Esophagus squamous epithelium (tissue), 5 donors: ENCODE data around the gene PGLYRP4. TPM values are rescaled to one million over a fixed set of nuclear protein-coding genes. Genes with fewer than 3 reads are reported as not detected.

Experiments used
- DNase-seq: peaks from one replicate; lab custom pipeline; 2025; lab: John Stamatoyannopoulos, UW
- H3K27ac ChIP-seq, 4 donors: fragments of 200-600 bp; sonication (generic); one replicate each; pipeline ENCODE4 v1.5.1; 2016 to 2019; ENCODE audit warnings: mild to moderate bottlenecking in 1 of 4
- H3K27me3 ChIP-seq, 4 donors: fragments of 200-600 bp; sonication (generic); 1 replicate in 3 of 4; 2 replicates in 1 of 4; pipeline versions ENCODE4 v1.5.1 to v1.6.0; 2017 to 2021; ENCODE audit warnings: antibody characterized with exemption in 1 of 4
- H3K36me3 ChIP-seq, 3 donors: fragments of 200-600 bp; sonication (generic); one replicate each; pipeline ENCODE4 v1.5.1; 2016 to 2019
- H3K4me1 ChIP-seq, 3 donors: fragments of 200-600 bp; sonication (generic); one replicate each; pipeline ENCODE4 v1.5.1; 2017 to 2019
- H3K4me3 ChIP-seq, 4 donors: fragments of 200-600 bp; sonication (generic); 1 replicate in 3 of 4; 2 replicates in 1 of 4; pipeline ENCODE4 v1.5.1; 2016 to 2019; ENCODE audit warnings: mild to moderate bottlenecking in 2 of 4, moderate library complexity in 1 of 4
- H3K9me3 ChIP-seq, 3 donors: fragments of 200-600 bp; sonication (generic); one replicate each; pipeline ENCODE4 v1.5.1; 2016 to 2019
- CTCF ChIP-seq, 6 experiments: fragments of 450-650 bp in 4 of 6; fragments of 200-600 bp in 2 of 6; sonication (generic) in 2 of 6; IDR thresholded peaks; one replicate each; pipeline ENCODE4 v1.5.1; 2016 to 2019; ENCODE audit warnings: antibody characterized with exemption in 6 of 6, mild to moderate bottlenecking in 4 of 6, moderate library complexity in 4 of 6
- POLR2A ChIP-seq, 4 donors: fragments of 450-650 bp; IDR thresholded peaks; one replicate each; pipeline ENCODE4 v1.6.1; 2017; ENCODE audit warnings: antibody characterized with exemption in 4 of 4, mild to moderate bottlenecking in 4 of 4, moderate library complexity in 3 of 4
- WGBS, 2 donors: methylation state at CpG; one replicate each; pipeline ENCODE4 v1.1.5; 2018; 5-methylcytosine and 5-hydroxymethylcytosine counted together
- intact Hi-C: fragments of 100-400 bp; cut with DNase I; formaldehyde crosslinking; loops from one replicate; pipeline ENCODE4 v1.15.0; 2022
- total RNA-seq, 4 donors: library from RNA; depleted of rRNA; stranded (reverse); fragments of >200 nt; gene quantifications; one replicate each; pipeline ENCODE4 v1.1.0, GENCODE V29; 2016
- donor health status: DM: yes; HTN: yes; CAD: no.

PGLYRP4 gene
- total RNA-seq, 4 donors from 2014 or later, result 4.2 to 15.1 (median 6.9) TPM

DNA sequence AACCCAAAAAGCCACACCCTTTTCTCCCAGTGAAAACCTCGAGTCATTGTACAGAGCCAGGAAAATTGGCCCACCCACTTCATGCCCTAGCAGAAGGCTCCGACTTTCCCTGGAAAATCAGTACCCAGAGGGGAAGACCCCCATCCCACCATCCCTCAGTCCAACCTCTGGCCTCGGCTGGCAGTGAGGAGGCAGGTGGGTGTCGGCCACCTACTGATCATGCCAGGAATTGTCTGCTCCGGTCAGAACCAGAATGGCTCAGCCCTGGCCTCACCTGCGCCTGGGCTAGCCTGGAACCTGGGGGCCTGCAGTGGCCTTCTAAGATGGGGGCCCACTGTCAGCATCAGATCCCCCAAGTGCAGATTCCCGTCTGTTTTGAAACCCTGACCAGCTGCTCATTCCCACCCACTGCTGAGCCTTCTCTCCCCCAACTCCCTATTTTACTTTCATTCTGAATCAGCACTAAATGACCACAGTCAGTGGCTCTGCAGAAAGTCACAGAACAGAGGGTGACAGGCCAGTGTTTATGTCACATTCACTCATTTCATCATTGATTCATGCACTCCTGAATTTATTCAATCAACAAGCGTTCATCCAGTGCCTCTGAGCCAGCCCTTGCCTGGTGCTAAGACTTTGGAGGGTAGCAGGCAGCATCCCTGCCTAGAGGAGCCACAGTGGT lies 6.0 kb upstream of the PGLYRP4 start:
- 28 to 64% methylated on average over 4 to 8 of the region's 8 CpGs for WGBS, 2 donors
- no peak overlapping the region for H3K4me3 ChIP-seq
- intact Hi-C loops, result loop anchor here (5.0 kb wide), 1 partner anchor 138 kb away; no protein-coding TSS in a partner anchor
- DNase-seq, result no peak
- no peaks in the 10 kb centered on the region for H3K36me3 ChIP-seq
- TF ChIP-seq POLR2A (IDR thresholded peaks at IDR 0.05) (no peak), CTCF (IDR thresholded peaks at IDR 0.05) (no peak)
- H3K27ac ChIP-seq, result peak overlapping the region; percentile 22 to 94 (median 58)
- peaks cover 13 to 51% (median 23%) of the 10 kb centered on the region in 3 donors for H3K4me1 ChIP-seq
- H3K27me3 ChIP-seq, result peaks cover 0 to 32% (median 0%) of the 10 kb centered on the region in 4 donors
- H3K9me3 ChIP-seq, result no peaks in the 10 kb centered on the region

DNA sequence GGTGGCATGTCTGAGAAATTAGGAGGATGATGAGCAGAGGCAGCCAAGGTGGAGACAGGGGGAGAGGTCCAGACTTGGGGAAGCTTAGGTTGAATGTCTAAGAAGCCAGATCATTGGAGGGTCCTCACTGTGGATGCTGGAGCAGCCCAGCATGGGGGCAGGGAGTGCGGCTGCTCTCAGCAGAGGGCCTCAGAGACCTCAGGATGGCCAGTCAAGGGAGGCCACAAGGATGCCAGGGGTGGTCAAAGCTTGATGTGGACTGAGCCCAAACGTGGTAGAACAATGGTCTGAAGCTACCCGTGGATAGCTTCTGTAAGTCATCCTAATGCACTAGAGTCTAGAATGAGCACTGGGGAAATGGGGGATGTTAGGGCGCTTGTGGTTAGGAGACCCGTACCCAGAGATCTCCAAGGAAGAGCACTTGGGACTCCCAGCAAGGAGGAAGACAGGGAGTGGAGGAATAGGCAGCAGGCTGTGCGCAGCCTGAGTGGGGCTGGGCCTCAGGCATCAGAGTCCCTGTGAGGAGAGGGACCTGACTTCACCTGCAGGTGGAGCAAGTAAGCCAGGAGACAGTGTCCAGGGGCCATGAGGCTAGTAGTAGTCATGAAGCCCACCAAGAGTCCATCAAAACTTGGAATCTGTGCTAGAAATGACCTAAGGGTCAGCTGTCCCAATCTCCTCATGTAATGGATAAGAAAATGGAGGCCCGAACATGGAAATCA lies 4.7 kb upstream of the PGLYRP4 start:
- H3K9me3 ChIP-seq, result no peaks in the 10 kb centered on the region
- TF ChIP-seq CTCF (IDR thresholded peaks at IDR 0.05), result peak in 2 of 6 experiments; percentile 17 to 48
- no peak for TF ChIP-seq POLR2A (IDR thresholded peaks at IDR 0.05)
- H3K36me3 ChIP-seq, result no peaks in the 10 kb centered on the region
- H3K4me3 ChIP-seq, result no peak overlapping the region
- DNase-seq, result no peak
- H3K27me3 ChIP-seq, result peaks cover 0 to 45% (median 0%) of the 10 kb centered on the region in 4 donors
- peaks cover 18 to 52% (median 23%) of the 10 kb centered on the region in 3 donors for H3K4me1 ChIP-seq
- 67 to 73% methylated on average over 7 of the region's 7 CpGs for WGBS, 2 donors
- no peak overlapping the region for H3K27ac ChIP-seq
- intact Hi-C loops, result no loop called here

DNA sequence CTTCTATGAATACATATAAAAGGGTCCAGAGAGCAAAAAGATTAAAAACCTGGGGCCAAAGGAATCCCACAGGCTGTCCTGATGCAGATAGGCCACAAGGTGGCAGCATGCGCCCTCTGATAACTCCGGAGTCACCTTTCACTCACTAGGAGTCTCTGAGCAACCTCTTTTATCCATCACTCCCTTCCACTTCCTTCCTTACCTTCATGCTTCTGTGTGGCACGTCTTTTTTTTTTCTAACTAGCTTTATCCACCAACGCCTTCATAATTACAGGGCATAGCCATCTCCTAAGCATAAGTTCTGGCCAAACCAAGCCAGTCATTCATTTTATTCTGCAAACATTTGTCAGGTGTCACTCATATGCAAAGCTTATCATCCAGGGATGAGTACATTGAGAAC lies 3.9 kb upstream of the PGLYRP4 start:
- Histone ChIP-seq H3K4me1 (peaks cover 21 to 52% (median 22%) of the 10 kb centered on the region in 3 donors), H3K27me3 (peaks cover 0 to 54% (median 0%) of the 10 kb centered on the region in 4 donors), H3K4me3 (no peak overlapping the region), H3K27ac (no peak overlapping the region), H3K36me3 (no peaks in the 10 kb centered on the region), H3K9me3 (no peaks in the 10 kb centered on the region)
- intact Hi-C loops, result no loop called here
- 0% methylated on average over 4 of the region's 4 CpGs for WGBS, 2 donors
- DNase-seq, result no peak
- peak; percentile 81 to 93 (median 89) for TF ChIP-seq CTCF (IDR thresholded peaks at IDR 0.05)
- TF ChIP-seq POLR2A (IDR thresholded peaks at IDR 0.05), result no peak

DNA sequence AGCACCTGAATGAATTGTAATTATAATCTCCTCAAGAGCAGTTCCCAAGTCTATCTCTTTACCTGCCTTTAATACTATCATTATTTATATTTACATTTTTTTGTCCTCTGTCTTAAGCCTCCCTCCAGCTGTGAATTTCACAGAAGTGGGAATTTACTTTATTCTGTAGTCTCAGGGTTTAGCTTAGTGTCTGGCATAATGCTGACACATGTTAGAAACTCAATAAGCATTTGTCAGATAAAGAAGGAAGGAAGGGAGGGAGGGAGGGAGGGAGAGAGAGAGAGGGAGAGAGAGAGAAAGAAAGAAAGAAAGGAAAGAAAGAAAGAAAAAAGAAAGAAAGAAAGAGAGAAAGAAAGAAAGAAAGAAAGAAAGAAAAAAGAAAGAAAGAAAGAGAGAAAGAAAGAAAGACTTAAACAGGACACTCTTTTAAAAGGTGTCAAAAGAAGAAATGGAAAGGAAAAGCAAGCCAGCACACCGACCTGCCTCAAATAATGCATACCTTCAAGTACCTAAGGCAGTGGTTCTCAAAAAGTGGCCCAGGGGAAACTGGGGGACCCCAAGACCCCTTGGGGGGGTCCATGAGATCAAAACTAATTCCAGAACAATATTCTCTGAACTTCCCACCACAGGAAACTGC lies 1.8 kb upstream of the PGLYRP4 start:
- Histone ChIP-seq H3K36me3 (no peaks in the 10 kb centered on the region), H3K4me3 (no peak overlapping the region), H3K27me3 (peaks cover 0 to 74% (median 0%) of the 10 kb centered on the region in 4 donors), H3K4me1 (peaks cover 3 to 50% (median 11%) of the 10 kb centered on the region in 3 donors), H3K27ac (no peak overlapping the region), H3K9me3 (no peaks in the 10 kb centered on the region)
- 22 to 28% methylated on average over 1 of the region's 1 CpG for WGBS, 2 donors
- intact Hi-C loops, result no loop called here
- TF ChIP-seq CTCF (IDR thresholded peaks at IDR 0.05) (no peak), POLR2A (IDR thresholded peaks at IDR 0.05) (no peak)
- DNase-seq, result no peak
